HT-29 (cell line): ENCODE data around the gene C19orf85. TPM values are rescaled to one million over a fixed set of nuclear protein-coding genes. Genes with fewer than 3 reads are reported as not detected.
A peak's percentile ranks its signal among the peaks of the same experiment; 100 is the strongest.
"Not testable (repeated sequence)": the region's sequence is repeated elsewhere in the genome, so short reads cannot be mapped to it uniquely, and the experiment has no call there.

Experiments
- DNase-seq: peaks from one replicate; pipeline ENCODE4 v3.0.0-alpha.2; 2015; ENCODE audit warnings: low spot score
- total RNA-seq: library from RNA; depleted of rRNA; stranded (reverse); fragments of >200 nt; shearing (Covaris generic); gene quantifications from 2 replicates; pipeline ENCODE4 v1.2.3, GENCODE V29; 2014

Gene C19orf85
- total RNA-seq, 1 experiment from 2014 or later: 0.41 TPM

DNA sequence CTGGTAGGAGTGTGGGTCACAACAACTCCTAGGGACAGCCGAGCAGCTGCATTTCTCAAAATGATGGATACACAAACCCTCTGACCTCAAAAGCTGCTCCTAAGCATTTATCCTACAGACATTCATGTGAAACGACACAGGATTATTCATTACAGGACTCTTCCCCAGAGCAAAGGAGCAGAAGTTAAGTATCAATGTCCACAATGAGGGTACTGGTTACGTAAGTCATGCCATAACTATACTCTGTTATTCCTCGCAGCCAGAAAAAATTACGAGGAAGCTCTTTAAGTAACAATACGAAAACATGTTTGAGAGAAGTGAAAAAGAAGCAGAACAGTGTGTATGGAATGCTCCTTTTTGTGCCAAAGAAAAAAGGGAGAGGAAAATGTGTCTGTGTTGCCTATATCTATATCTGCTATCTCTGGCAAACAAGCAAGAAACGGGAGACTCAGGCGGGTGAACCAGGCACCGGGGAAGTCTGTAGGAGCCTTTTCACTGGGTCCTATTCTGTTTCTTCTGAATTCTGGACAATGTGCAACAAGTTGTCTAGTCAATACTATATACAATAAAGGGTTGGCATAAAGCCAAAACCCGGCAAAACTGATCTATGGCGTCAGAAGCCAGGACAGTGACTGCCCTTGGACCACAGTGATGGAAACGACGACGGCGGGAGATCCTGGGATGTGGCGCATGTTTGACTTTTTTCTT, 4.4 kb downstream of the C19orf85 start:
- DNase-seq: peak; percentile 33

GRCh38 chr19:55459551-55459949, 5.0 kb downstream of the C19orf85 start:
- DNase-seq: no peak

GRCh38 chr19:55457683-55458457, 6.7 kb downstream of the C19orf85 start:
- no peak for DNase-seq

DNA sequence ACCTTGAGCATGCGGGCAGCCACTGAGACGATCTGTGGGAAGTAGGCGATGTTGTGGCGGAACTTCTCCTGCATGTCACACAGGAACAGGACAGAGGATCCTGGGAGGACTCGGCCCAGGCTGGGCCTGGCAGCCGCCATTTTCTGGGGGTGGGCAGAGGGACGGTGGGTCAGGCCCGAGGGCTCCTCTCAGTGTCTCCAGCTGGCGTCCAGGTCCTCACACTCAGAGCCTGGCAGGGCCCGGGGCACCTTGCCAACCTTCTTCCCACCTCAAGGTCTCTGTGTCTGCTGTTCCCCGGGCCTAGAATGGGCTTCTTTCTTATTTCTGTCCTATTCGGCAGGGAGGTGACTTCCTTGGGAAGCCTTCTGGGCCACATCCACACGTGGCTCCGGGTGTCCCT, 8.2 kb downstream of the C19orf85 start:
- DNase-seq: no peak

- DNase-seq: no peak
These were observed 8.8 kb downstream of the C19orf85 start for GRCh38 chr19:55455576-55456235.

DNA sequence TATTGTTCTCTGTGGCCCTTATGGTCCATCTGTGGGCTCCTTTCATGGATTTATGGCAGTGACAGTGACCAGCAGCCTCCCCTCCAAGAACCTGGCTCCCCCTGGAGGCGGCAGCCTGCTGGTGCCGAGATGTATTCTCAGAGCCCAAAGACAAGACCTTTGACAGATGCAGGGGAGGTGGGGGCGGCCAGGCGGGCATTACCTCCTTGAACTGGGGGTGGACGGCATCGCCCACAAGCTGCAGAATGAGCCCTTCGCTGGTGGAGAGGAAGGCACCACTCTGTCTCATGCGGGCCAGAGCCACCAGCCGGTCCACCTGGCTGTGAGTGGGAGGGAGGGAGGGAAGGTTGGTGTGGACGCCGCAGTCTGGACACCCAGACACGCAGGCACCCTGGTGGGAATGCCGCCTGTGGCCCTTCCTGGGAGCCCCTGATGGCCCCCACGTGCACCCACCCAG, 9.7 kb downstream of the C19orf85 start:
- peak; percentile 65 for DNase-seq

GRCh38 chr19:55453511-55454260, 10.9 kb downstream of the C19orf85 start:
- DNase-seq: no peak

GRCh38 chr19:55452749-55453346, 11.7 kb downstream of the C19orf85 start:
- peak; percentile 27 for DNase-seq

GRCh38 chr19:55451965-55452748, 12.4 kb downstream of the C19orf85 start:
- no peak for DNase-seq

GRCh38 chr19:55451163-55451964, 13.2 kb downstream of the C19orf85 start:
- no peak for DNase-seq

DNA sequence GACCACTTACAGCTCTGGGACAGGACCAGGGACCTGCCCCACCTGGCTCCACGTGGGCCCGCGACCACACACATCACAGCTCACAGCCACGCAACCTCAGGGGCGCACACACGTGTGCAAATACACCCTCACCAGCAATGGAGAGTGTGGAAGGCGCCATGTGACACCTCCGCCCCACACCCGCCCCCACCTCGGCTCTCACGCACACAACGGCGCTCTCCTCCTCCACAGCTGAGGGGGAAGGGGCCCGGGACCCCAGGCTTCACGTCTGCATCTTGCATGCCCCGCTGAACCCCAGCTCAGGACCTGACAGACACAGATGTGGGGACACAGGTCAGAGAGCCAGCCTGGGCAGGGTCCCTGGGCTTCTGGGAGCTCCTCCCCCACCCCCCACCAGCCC, 15.1 kb downstream of the C19orf85 start:
- no peak for DNase-seq

DNA sequence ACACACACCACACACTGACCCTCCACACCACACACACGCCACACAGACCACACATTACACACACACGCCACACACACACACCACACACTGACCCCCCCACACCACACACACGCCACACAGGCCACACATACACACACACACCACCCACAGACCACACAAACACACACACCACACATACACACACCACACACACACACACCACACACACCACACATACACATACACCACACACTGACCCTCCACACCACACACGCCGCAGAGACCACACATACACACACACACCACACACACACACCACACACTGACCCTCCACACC, 16.4 kb downstream of the C19orf85 start:
- DNase-seq: not testable (repeated sequence)

DNA sequence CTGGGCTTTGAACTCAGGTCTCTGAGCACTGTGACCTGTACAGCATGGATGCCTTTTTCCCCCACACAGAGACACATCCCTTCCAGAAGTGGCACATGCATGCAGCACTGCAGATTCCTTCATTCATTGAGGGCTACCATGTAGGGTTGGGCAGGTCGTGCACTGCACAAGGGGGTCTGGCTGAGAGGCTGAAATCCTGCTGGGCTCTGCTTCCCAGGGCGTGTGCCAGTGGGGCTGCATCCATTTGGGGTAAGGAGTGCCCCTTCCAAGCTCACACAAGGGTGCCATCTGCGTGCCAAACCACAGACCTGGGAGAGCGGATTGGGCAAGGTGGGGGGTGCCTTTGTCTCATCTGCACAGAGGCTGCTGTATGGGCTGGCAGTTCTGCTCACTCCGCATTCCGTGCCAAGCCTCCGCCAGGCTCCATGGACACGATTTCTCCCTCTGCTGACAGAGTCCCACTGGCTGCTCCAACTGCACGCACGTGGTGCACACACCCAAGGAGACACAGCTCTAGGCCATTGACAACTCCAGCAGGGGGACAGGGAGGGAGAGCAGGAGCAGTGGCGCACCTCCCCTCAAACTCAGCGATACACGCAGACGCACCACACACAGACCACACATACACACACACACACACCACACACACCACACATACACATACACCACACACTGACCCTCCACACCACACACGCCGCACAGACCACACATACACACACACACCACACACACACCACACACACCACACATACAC, 17.0 kb downstream of the C19orf85 start:
- peak; percentile 50 for DNase-seq

DNA sequence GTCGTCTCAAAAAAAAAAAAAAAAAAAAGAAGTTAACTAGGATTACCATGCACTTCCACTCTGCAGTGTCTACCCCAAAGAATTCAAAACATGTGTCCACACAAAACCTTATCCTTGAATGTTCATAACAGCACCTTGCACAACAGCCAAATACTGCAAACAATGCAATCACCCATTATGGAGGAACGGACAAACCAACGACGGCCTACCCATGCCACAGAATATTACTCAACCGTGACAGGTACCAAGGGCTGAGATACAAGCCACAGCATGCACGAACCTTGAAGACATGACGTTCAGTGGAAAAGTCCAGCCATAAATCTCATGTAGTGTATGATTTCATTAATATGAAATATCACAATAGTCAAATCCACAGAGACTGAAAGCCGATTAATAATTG, 18.5 kb downstream of the C19orf85 start:
- DNase-seq: no peak

DNA sequence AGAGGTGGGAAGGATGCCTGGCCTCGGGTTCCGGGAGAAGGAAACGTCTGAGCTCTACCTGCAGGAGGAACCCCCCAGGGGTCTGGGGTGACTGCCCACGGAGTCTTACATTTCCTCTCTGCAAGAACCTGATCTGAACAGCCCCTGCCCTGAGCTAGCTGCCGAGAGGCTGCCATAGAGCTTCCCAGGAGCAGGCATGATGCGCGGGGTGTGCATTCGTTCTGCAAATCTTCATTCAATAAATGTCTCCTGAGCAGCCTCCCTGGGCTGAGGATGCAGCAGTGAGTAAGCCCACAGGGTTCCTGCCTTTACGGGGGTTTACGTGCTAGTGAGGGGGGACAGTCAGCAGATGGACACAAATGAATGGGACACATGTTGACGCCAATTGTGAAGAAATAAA, 19.9 kb downstream of the C19orf85 start:
- no peak for DNase-seq

GRCh38 chr19:55443824-55444480, 20.6 kb downstream of the C19orf85 start:
- no peak for DNase-seq

GRCh38 chr19:55443045-55443823, 21.3 kb downstream of the C19orf85 start, which contains the start of gene SHISA7:
SHISA7 (minus strand) TSS chr19:55443300; CDS start chr19:55442863, 437 bp downstream.
- DNase-seq: no peak
